Measurements from ENCODE around the gene PHF20.

The PHF20 gene

GRCh38 chr20:35972462-35972861 lies 200.6 kb downstream of the PHF20 start:
- Histone ChIP-seq H3K27ac (replicated peaks) (no peak overlapping the region), H3K4me3 (replicated peaks; ENCODE audit: insufficient read depth, low read length) (no peak overlapping the region), H3K27me3 (ENCODE audit: insufficient read depth, poor library complexity, severe bottlenecking) (no peaks in the 10 kb centered on the region)
- TF ChIP-seq GABPA (IDR thresholded peaks at IDR 0.05; ENCODE audit: low read depth) (no peak), CTCF (IDR thresholded peaks at IDR 0.05; ENCODE audit: insufficient read depth, low read length) (no peak), REST (IDR thresholded peaks at IDR 0.05; ENCODE audit: insufficient replicate concordance, low read depth) (no peak), POLR2AphosphoS5 (IDR thresholded peaks at IDR 0.05; ENCODE audit: low read depth) (no peak), SPI1 (IDR thresholded peaks at IDR 0.05; ENCODE audit: borderline replicate concordance, low read depth) (no peak)
- DNase-seq (ENCODE audit: low read depth in 1 of 2, low spot score in 1 of 2) = no peak

- TF ChIP-seq SPI1 (IDR thresholded peaks at IDR 0.05; ENCODE audit: borderline replicate concordance, low read depth) = no peak
- no peak for TF ChIP-seq POLR2AphosphoS5 (IDR thresholded peaks at IDR 0.05; ENCODE audit: low read depth)
- TF ChIP-seq CTCF (IDR thresholded peaks at IDR 0.05; ENCODE audit: insufficient read depth, low read length) = no peak
- no peak for TF ChIP-seq REST (IDR thresholded peaks at IDR 0.05; ENCODE audit: insufficient replicate concordance, low read depth)
- TF ChIP-seq GABPA (IDR thresholded peaks at IDR 0.05; ENCODE audit: low read depth) = no peak
- no peak for DNase-seq (ENCODE audit: low read depth in 1 of 2, low spot score in 1 of 2)
Observed at GRCh38 chr20:35974256-35974655, 202.4 kb downstream of the PHF20 start.

GRCh38 chr20:35975576-35976373 lies 204.0 kb downstream of the PHF20 start:
- no peak overlapping the region for H3K4me3 ChIP-seq (replicated peaks; ENCODE audit: insufficient read depth, low read length)
- H3K27me3 ChIP-seq (ENCODE audit: insufficient read depth, poor library complexity, severe bottlenecking) = no peaks in the 10 kb centered on the region
- H3K27ac ChIP-seq (replicated peaks) = no peak overlapping the region
- TF ChIP-seq REST (IDR thresholded peaks at IDR 0.05; ENCODE audit: insufficient replicate concordance, low read depth) = no peak
- no peak for TF ChIP-seq POLR2AphosphoS5 (IDR thresholded peaks at IDR 0.05; ENCODE audit: low read depth)
- no peak for TF ChIP-seq GABPA (IDR thresholded peaks at IDR 0.05; ENCODE audit: low read depth)
- TF ChIP-seq SPI1 (IDR thresholded peaks at IDR 0.05; ENCODE audit: borderline replicate concordance, low read depth) = no peak
- no peak for TF ChIP-seq CTCF (IDR thresholded peaks at IDR 0.05; ENCODE audit: insufficient read depth, low read length)
- DNase-seq (ENCODE audit: low read depth in 1 of 2, low spot score in 1 of 2) = no peak

More at GRCh38 chr20:35974256-35974655, 202.4 kb downstream of the PHF20 start:
- Histone ChIP-seq H3K27ac (replicated peaks) (no peak overlapping the region), H3K4me3 (replicated peaks; ENCODE audit: insufficient read depth, low read length) (no peak overlapping the region), H3K27me3 (ENCODE audit: insufficient read depth, poor library complexity, severe bottlenecking) (no peaks in the 10 kb centered on the region)

Data from HL-60 (cell line).